Type B pancreatic cell (in vitro differentiated cells): ENCODE data around the gene ABCB1. TPM values are rescaled to one million over a fixed set of nuclear protein-coding genes. Genes with fewer than 3 reads are reported as not detected.
A peak's percentile ranks its signal among the peaks of the same experiment; 100 is the strongest.

Source experiments
- DNase-seq: peaks from one replicate; pipeline ENCODE4 v3.0.0; 2021; ENCODE audit warnings: mixed read lengths; ENCODE audit not compliant: unreplicated experiment; ENCODE audit errors: extremely low spot score
- H3K27ac Mint-ChIP-seq: 2 replicates; pipeline ENCODE4 v1.8.0; 2021; ENCODE audit warnings: mild to moderate bottlenecking, mixed read lengths
- H3K27me3 Mint-ChIP-seq: 2 replicates; pipeline ENCODE4 v1.8.0; 2021; ENCODE audit warnings: mixed read lengths
- H3K36me3 Mint-ChIP-seq: 2 replicates; pipeline ENCODE4 v1.8.0; 2021; ENCODE audit warnings: mixed read lengths
- H3K4me1 Mint-ChIP-seq: one replicate; pipeline ENCODE4 v1.8.0; 2021; ENCODE audit warnings: mixed read lengths; ENCODE audit not compliant: unreplicated experiment
- H3K4me3 Mint-ChIP-seq: 2 replicates; pipeline ENCODE4 v1.8.0; 2021; ENCODE audit warnings: mild to moderate bottlenecking, mixed read lengths
- H3K9me3 Mint-ChIP-seq: 2 replicates; pipeline ENCODE4 v1.8.0; 2021; ENCODE audit warnings: mixed read lengths
- CTCF ChIP-seq: fragments of 200-600 bp; sonication (generic); conservative IDR thresholded peaks from 2 replicates; pipeline ENCODE4 v1.5.0; 2021; ENCODE audit warnings: antibody characterized with exemption, mild to moderate bottlenecking
- total RNA-seq: library from RNA; stranded (reverse); gene quantifications from 2 replicates; pipeline ENCODE4 v1.2.1, GENCODE V29; 2021; ENCODE audit warnings: low replicate concordance

Gene ABCB1
- total RNA-seq, 1 donor from 2014 or later = 31.3 TPM

DNA sequence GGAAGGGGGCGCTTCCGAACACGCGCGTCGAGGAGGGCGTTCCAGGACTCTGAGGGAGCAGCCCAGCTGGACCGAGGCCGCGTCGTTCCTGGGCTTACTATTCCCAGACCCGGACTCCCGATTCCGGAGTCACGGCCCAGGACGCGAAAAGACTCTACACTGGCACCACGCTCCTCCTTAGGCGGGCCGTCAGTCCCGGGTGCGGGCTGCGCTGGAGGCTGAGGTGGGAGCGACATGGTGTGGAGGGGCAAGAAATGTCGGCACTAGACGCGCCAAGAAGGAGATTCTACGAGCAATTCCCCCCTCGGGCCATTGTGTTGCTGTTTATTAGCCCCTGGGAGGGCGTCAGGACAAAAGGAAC is 26.9 kb upstream of the ABCB1 start:
- Mint-ChIP-seq H3K36me3 (no peaks in the 10 kb centered on the region), H3K27me3 (peaks cover 44% of the 10 kb centered on the region), H3K27ac (peak overlapping the region; percentile 55), H3K4me3 (peak overlapping the region; percentile 90), H3K9me3 (no peaks in the 10 kb centered on the region), H3K4me1 (peaks cover 8% of the 10 kb centered on the region)
- TF ChIP-seq CTCF = no peak
- no peak for DNase-seq

GRCh38 chr7:87625101-87625500 is 24.4 kb upstream of the ABCB1 start:
- no peaks in the 10 kb centered on the region for H3K36me3 Mint-ChIP-seq
- H3K27me3 Mint-ChIP-seq = peaks cover 30% of the 10 kb centered on the region
- H3K4me1 Mint-ChIP-seq = peaks cover 8% of the 10 kb centered on the region
- no peak for DNase-seq
- TF ChIP-seq CTCF = no peak
- no peak overlapping the region for H3K4me3 Mint-ChIP-seq
- no peak overlapping the region for H3K27ac Mint-ChIP-seq
- no peaks in the 10 kb centered on the region for H3K9me3 Mint-ChIP-seq

- no peak overlapping the region for H3K27ac Mint-ChIP-seq
- no peaks in the 10 kb centered on the region for H3K36me3 Mint-ChIP-seq
- DNase-seq = no peak
- no peak overlapping the region for H3K4me3 Mint-ChIP-seq
- H3K9me3 Mint-ChIP-seq = no peaks in the 10 kb centered on the region
- peaks cover 25% of the 10 kb centered on the region for H3K27me3 Mint-ChIP-seq
- peaks cover 8% of the 10 kb centered on the region for H3K4me1 Mint-ChIP-seq
- TF ChIP-seq CTCF = peak; percentile 48
Observed at GRCh38 chr7:87624628-87625027, 23.9 kb upstream of the ABCB1 start.

DNA sequence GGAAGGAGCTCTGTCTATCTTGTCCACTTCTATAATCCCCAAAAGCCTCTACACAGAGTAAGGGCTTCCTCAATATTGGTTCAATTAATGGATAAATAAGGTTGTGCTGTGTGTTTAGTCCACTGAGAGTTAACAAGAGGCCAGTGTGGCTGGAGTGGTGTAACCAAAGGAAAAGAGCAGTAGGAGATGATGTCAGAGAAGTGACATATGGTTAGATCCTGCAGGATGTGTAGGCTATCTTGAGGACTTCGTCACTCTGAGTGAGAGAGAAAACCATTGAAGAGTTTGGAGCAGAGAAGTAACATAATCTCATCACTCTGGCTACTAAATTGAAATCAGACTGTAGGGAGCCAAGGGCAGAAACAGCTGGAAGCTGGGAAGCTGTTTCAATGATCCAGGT is 14.5 kb upstream of the ABCB1 start:
- Mint-ChIP-seq H3K27ac (no peak overlapping the region), H3K9me3 (no peaks in the 10 kb centered on the region), H3K27me3 (peaks cover 10% of the 10 kb centered on the region), H3K36me3 (no peaks in the 10 kb centered on the region), H3K4me3 (no peak overlapping the region), H3K4me1 (no peaks in the 10 kb centered on the region)
- no peak for DNase-seq
- no peak for TF ChIP-seq CTCF

DNA sequence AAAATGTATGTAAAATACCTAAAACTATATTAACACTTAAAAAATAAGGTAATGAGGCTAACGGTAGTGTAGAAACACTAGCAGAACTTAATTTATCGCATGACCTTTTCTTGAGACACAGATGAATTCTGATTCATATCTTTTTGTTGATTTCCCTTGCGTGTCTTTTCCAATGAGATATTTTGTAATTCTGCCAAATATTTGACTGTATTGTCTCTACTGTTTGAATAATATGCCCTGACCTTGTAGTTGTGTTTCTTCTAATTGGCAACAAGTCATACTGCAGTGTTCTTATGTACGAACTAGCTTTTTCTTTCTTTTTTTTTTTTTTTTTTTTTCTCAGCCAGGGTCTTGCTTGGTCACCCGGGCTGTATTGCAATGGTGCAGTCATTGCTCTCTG is 9.2 kb upstream of the ABCB1 start:
- no peak overlapping the region for H3K4me3 Mint-ChIP-seq

More for the DNA sequence above, 9.2 kb upstream of the ABCB1 start:
- Mint-ChIP-seq H3K4me1 (no peaks in the 10 kb centered on the region), H3K9me3 (no peaks in the 10 kb centered on the region), H3K27me3 (peaks cover 7% of the 10 kb centered on the region), H3K36me3 (no peaks in the 10 kb centered on the region), H3K27ac (no peak overlapping the region)
- DNase-seq = no peak
- TF ChIP-seq CTCF = no peak
